DMS153 treated with DMSO at 0.1 percent for 48 hours (cell line): Measurements from ENCODE around the gene MORF4L1.
"Not testable (repeated sequence)": the region's sequence is repeated elsewhere in the genome, so short reads cannot be mapped to it uniquely, and the experiment has no call there.

ENCODE experiments used
- DNase-seq: peaks from one replicate; lab custom pipeline; 2025; ENCODE audit not compliant: unreplicated experiment; lab: John Stamatoyannopoulos, UW

Gene MORF4L1

GRCh38 chr15:78925076-78925624 is 52.5 kb downstream of the MORF4L1 start:
- DNase-seq = no peak

- no peak for DNase-seq
Observed at GRCh38 chr15:78925956-78926743, 53.5 kb downstream of the MORF4L1 start.

GRCh38 chr15:78927077-78927790 is 54.5 kb downstream of the MORF4L1 start:
- no peak for DNase-seq

- not testable (repeated sequence) for DNase-seq
Observed at GRCh38 chr15:78928176-78928575, 55.5 kb downstream of the MORF4L1 start.

- DNase-seq = no peak
Observed at GRCh38 chr15:78928616-78929093, 56.0 kb downstream of the MORF4L1 start.

- DNase-seq = no peak
Observed at GRCh38 chr15:78929536-78930264, 57.0 kb downstream of the MORF4L1 start.

GRCh38 chr15:78930577-78931388 is 58.1 kb downstream of the MORF4L1 start:
- no peak for DNase-seq

GRCh38 chr15:78931439-78932257 is 59.0 kb downstream of the MORF4L1 start:
- no peak for DNase-seq

GRCh38 chr15:78932258-78932808 is 59.6 kb downstream of the MORF4L1 start:
- DNase-seq = no peak

- DNase-seq = no peak
Observed at GRCh38 chr15:78933187-78933822, 60.6 kb downstream of the MORF4L1 start.

GRCh38 chr15:78933823-78934654 is 61.3 kb downstream of the MORF4L1 start:
- no peak for DNase-seq

GRCh38 chr15:78934655-78935023 is 61.9 kb downstream of the MORF4L1 start:
- DNase-seq = no peak

- DNase-seq = no peak
Observed at GRCh38 chr15:78937132-78937739, 64.5 kb downstream of the MORF4L1 start.

GRCh38 chr15:78938658-78939488 is 66.2 kb downstream of the MORF4L1 start:
- DNase-seq = no peak

- DNase-seq = no peak
Observed at GRCh38 chr15:78942741-78943140, 70.1 kb downstream of the MORF4L1 start.

- no peak for DNase-seq
Observed at GRCh38 chr15:78943692-78944091, 71.0 kb downstream of the MORF4L1 start.

GRCh38 chr15:78944202-78944625 is 71.5 kb downstream of the MORF4L1 start:
- no peak for DNase-seq
